GM21529 (cell line): ENCODE measurements around the gene UNC80.

Experiments used
- ATAC-seq: cut with Tn5 transposase; IDR thresholded peaks from one replicate; pipeline ENCODE4 v1.9.1; 2021; ENCODE audit not compliant: unreplicated experiment

Gene UNC80

DNA sequence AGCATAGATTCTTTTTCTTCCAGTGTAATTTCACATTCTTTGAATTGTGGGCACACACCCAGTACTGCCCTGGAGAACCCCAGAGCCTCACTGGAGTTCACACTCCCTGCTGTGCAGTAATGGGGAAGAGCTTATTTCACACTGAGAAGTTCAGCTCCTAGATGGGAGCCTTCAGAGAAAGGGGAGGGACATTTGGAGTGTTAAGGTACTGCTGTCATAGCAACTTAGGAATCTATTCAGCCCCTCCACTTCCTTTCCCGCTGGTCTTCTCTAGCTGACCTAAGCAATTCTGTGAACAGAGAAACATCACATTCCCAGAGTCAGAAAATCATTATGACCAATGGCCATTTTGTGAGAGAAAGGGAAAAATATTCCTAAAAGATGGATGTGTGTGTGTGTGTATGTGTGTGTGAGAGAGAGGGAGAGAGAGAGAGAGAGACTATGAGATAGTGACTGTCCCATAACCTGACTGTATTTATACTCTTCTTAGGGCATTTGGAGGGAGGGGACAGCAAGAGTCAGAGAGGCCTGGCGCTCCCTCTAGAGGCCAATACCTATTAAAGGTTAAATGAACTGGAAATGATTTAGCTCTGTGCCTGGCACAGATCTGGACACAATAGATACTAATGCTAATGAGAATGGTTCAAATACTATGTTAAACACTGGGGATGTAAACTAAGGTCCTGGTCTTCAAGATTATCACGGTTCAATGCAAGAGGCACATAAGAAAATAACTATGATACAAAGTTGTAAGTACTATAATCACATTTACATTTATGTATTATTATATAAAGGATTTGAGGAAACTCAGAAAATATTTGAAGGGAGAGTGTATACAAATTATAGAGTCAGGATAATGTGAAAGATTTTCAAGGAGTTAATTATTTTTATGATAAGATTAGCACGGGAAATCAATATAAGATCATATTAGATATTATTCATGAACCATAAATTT lies 189.3 kb downstream of the UNC80 start:
- peak; percentile 93 for ATAC-seq

DNA sequence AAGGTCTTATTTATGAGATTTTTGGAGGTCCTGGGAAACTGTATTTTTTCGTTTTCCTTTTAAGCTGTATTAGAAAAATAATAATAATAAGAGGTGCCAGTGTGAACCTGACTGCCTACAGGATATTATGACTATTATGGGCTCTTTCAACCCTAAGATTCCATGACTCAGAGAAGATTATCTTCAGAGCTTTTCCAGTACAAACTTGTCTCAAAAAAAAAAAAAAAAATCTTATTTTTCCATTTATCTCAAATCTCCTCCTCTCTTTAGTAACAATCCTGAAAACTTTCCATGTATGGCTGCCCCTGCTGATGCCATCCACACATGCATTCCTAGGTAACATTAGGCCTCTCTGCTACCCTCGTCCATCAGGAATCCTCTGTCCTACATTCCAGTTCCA lies 194.1 kb downstream of the UNC80 start:
- no peak for ATAC-seq

DNA sequence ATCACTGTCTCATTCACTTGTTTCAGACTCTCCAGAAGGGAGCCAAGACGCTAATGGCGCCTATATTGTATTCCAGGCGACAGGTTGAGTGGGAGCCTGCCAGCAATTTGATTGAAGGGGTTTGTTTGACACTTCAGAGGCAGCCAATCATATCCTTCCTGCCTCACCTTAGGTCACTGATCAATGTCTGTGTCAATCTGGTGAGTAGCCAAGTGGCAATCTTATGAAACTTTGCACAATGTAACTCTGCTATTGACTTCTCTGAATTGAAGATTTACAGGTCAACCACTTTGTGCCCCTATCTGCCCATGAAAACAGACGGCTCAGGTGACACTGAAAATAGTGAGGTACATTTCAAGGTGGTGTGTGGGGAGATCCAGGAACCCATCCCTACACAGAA lies 198.1 kb downstream of the UNC80 start:
- ATAC-seq: no peak

DNA sequence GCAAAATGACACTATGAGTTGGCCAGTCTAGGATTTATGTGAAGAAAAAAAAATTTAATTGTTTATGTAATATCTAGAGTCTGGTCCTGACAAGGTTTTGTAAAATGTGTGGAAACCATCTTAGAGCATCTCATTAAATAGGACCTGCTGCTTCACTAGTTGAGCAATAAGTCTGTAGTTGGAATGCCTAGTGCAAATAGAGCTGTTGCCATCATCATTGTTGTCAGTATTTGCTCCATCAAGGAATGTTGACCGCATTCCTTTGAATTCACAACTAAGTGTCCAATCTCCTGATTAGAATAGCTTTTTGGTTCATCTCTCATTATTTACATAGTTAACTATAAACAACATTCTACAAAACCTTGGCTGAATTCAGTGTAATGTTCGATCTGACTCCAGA lies 198.6 kb downstream of the UNC80 start:
- no peak for ATAC-seq

- no peak for ATAC-seq
These were observed 199.1 kb downstream of the UNC80 start for GRCh38 chr2:209970711-209971110.

DNA sequence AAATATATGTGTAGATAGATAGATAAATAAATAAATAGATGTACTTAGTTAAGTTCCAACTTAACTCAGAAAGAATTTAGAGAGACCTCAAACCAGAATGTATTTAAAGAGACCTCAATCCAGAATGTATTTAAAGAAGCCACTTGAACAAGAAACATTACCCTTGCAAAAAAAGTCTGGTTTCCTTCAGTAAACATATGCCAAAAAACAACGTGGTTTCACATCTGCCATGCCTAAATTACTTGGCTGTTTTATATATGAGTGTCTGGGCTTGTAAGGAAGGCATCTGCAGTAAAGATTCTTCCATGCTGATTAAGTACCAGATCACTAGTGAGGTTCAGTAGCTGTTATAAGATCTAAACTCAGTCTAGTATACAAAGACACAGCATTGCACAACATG lies 201.7 kb downstream of the UNC80 start:
- ATAC-seq: no peak

DNA sequence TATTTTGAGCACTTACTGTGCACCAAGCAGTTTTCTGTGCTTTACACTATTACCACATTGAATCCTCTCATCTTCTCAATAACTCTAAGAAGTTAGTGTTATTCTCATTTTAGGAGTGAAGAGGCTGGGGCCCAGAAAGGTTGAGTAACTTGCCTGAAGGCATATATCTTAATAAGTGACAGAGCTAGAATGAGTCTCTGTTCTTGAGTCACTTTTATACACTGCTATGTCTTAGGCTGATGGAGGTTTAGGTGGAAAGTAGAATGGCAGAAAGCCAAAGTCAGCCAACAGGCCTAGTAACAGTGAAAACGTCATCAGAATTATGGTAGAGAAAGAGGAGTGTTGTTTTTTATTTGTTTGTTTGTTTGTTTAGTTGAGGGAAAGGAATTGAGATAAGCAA lies 202.9 kb downstream of the UNC80 start:
- ATAC-seq: no peak

- ATAC-seq: peak; percentile 72
These were observed 205.2 kb downstream of the UNC80 start for GRCh38 chr2:209976698-209977385.

GRCh38 chr2:209977386-209978239 lies 206.0 kb downstream of the UNC80 start:
- peak; percentile 48 for ATAC-seq

- ATAC-seq: no peak
These were observed 212.7 kb downstream of the UNC80 start for GRCh38 chr2:209984291-209984690.

DNA sequence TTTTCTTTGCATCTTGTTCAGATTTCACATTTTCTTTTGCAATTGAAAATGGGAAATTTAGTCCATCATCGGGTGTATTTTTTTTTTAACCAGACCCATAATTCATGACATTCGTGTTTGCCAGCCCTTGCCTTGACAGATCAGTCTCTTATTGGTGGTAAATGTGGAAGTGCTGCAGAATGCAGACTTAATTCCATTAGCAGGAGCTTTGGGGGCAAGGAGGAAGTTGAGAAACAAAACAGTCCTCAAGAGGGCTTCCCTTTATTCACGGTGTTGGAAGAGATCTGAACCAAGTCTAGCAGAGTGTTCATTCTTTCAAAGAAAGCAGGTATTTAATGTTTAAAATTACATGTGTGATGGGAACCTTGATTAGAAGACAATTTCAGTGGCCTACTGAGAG lies 214.2 kb downstream of the UNC80 start:
- no peak for ATAC-seq

- ATAC-seq: no peak
These were observed 214.8 kb downstream of the UNC80 start for GRCh38 chr2:209986415-209986814.

- ATAC-seq: no peak
These were observed 216.4 kb downstream of the UNC80 start for GRCh38 chr2:209988010-209988409.

DNA sequence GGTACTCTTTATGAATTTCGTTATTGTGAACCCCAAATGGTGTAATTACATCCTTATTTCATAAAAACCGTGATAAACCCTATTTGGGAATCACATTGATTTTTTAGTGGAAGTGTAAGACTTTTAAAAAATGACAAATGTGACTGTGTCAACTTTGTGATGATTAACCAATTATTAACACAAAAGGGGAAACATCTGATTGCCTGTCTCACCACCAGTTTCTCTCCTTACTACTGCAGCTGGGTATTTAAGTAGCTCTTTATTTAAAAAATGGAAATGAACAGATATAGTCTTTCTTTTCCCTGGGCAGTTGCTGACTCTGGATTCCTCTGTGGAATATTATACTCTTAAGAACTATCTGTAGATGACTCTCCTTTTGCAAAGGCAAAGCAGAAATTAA lies 219.2 kb downstream of the UNC80 start:
- ATAC-seq: no peak

- no peak for ATAC-seq
These were observed 222.3 kb downstream of the UNC80 start for GRCh38 chr2:209993968-209994367.

DNA sequence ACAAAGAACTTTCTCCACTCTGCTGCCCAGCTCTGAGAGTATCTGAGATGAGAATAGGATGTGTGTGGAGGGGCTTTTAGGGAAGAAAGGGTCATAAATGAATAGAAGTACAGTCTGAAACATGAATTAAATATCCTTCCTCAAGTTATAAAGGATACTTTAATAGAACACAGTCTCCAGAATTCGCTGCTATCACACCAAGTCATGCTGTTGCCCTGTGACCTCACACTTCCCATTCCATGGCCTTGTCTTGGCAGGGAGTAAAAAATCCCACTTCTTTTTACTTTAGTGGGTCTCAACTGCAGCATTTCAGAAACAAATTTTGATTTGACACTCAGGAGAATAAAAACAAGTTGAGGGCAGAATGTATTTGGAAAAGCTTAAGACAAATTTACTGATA lies 227.0 kb downstream of the UNC80 start:
- no peak for ATAC-seq

GRCh38 chr2:210000464-210001324 lies 229.1 kb downstream of the UNC80 start:
- no peak for ATAC-seq

DNA sequence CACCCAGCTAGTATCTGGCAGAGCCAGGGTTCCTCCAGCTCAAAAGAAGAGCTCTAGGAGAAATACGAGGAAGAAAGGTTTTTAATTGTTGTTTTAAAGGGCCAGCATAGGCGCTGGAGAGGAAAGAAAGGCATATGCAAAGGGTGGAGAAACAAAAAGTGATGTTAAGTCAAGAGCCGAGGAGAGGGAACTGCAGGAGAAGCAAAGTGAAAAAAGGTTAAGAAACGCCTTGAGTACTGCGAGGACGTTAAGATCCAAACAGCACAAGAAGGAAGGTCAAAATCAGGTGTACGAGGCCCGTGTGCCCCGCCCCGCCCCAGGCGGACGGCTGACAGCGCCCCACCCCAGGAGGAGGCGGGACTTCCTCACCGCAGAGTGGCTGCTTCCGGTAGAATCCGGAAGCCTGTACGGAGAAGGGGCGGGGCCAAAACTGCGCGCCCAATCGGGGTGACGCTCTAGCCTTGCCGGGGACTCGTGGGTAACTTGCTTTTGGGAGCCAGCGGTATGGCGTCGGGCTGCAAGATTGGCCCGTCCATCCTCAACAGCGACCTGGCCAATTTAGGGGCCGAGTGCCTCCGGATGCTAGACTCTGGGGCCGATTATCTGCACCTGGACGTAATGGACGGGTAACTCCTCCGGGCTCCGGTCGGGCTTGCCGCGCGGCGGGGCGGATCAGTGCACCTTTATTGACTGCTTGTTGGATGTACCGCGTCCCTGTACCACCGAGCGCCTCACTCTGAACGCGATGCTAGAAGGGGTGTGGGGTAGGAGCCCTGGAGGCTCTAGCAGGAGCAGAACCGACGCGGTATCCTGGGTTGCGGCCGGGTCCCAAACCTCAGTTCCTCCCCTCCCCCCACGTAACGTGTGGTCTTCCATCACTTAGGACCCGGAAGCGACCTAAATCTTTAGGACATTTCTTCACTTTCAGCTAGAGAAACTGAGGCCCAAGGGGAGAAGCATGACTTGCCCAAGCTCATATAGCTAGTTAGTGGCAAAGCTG lies 230.8 kb downstream of the UNC80 start, which contains the start of gene RPE:
Gene RPE (plus strand): TSS at position 481 of the 1,000 bp plus-strand sequence. CDS start 24 bp downstream, at position 505.
- peak; percentile 99 for ATAC-seq

DNA sequence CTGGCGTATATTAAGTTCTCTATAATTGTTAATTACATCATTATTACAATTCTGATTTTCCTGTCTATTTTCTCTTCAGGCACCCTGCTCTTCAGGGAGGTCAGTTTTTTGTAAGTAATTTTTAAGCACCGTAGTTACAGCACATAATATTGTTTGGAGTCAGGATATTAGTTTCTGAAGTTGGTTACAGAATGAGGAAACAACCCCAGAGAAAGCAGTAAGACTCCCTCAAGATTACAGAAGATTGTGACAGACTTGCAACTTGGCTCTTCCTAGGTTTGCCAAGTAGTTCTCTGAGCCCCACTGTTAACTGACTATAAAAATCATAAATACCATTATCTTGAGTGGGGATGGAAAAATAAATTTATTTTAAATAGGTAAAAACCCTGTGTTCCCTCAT lies 231.7 kb downstream of the UNC80 start:
- no peak for ATAC-seq
